WTC11 (cell line): ENCODE data around the gene SRRM5. TPM values are rescaled to one million over a fixed set of nuclear protein-coding genes. Genes with fewer than 3 reads are reported as not detected.

ENCODE experiments used
- ATAC-seq: fragments of 200-7000 bp; cut with Tn5 transposase; 2 replicates; pipeline ENCODE4 v1.10.0; 2021; ENCODE audit warnings: mild to moderate bottlenecking, moderate library complexity
- CTCF ChIA-PET: fragments of 300-600 bp; sonication (Branson Sonifier 250); formaldehyde crosslinking; loops from one replicate; lab custom pipeline; 2021; ENCODE audit warnings: antibody characterized with exemption; lab: Charles Lee
- POLR2A ChIA-PET: fragments of 350-600 bp; sonication (Branson Sonifier 250); formaldehyde crosslinking; loops from one replicate; lab custom pipeline; 2021; ENCODE audit warnings: antibody characterized with exemption; lab: Charles Lee
- DNase-seq: peaks from one replicate; pipeline ENCODE4 v3.0.0; 2021; ENCODE audit warnings: low spot score
- H3K27ac Mint-ChIP-seq: 2 replicates; pipeline ENCODE4 v1.8.0; 2021; ENCODE audit warnings: mixed read lengths
- H3K27me3 Mint-ChIP-seq: 2 replicates; pipeline ENCODE4 v1.8.0; 2021; ENCODE audit warnings: low read depth, mild to moderate bottlenecking, moderate library complexity, mixed read lengths
- H3K36me3 Mint-ChIP-seq: 2 replicates; pipeline ENCODE4 v1.8.0; 2021; ENCODE audit warnings: mixed read lengths
- H3K4me1 Mint-ChIP-seq: 2 replicates; pipeline ENCODE4 v1.8.0; 2022; ENCODE audit warnings: mixed read lengths
- H3K4me3 Mint-ChIP-seq: 2 replicates; pipeline ENCODE4 v1.8.0; 2021; ENCODE audit warnings: mild to moderate bottlenecking, moderate library complexity, mixed read lengths
- H3K9me3 Mint-ChIP-seq: 2 replicates; pipeline ENCODE4 v1.8.0; 2021; ENCODE audit warnings: mixed read lengths
- ATF1 ChIP-seq: sonication (generic); formaldehyde crosslinking; IDR thresholded peaks from 2 replicates; pipeline ENCODE4 v1.8.1; 2023; ENCODE audit warnings: mild to moderate bottlenecking, moderate library complexity, missing genetic modification reagents
- ETV6 ChIP-seq: sonication (generic); formaldehyde crosslinking; IDR thresholded peaks from 2 replicates; pipeline ENCODE4 v1.8.1; 2022; ENCODE audit warnings: mild to moderate bottlenecking, missing genetic modification reagents
- FOXJ3 ChIP-seq: sonication (generic); formaldehyde crosslinking; IDR thresholded peaks from 2 replicates; pipeline ENCODE4 v1.9.0; 2021; ENCODE audit warnings: missing genetic modification reagents, mild to moderate bottlenecking, borderline replicate concordance
- HMGXB4 ChIP-seq: sonication (generic); formaldehyde crosslinking; IDR thresholded peaks from 2 replicates; pipeline ENCODE4 v1.8.1; 2023; ENCODE audit warnings: mild to moderate bottlenecking, moderate library complexity, missing genetic modification reagents
- MAX ChIP-seq: sonication (generic); formaldehyde crosslinking; IDR thresholded peaks from 2 replicates; pipeline ENCODE4 v1.8.0; 2022; ENCODE audit warnings: mild to moderate bottlenecking, missing genetic modification reagents
- MLX ChIP-seq: sonication (generic); formaldehyde crosslinking; IDR thresholded peaks from 2 replicates; pipeline ENCODE4 v1.8.1; 2023; ENCODE audit warnings: mild to moderate bottlenecking, missing genetic modification reagents, moderate library complexity
- NR2C2 ChIP-seq: sonication (generic); formaldehyde crosslinking; IDR thresholded peaks from 2 replicates; pipeline ENCODE4 v1.8.0; 2022; ENCODE audit warnings: mild to moderate bottlenecking, missing genetic modification reagents
- NR3C1 ChIP-seq: sonication (generic); formaldehyde crosslinking; conservative IDR thresholded peaks from 2 replicates; pipeline ENCODE4 v1.8.1; 2023; ENCODE audit warnings: low read depth, mild to moderate bottlenecking, missing genetic modification reagents
- SOX15 ChIP-seq: fragments of 250-450 bp; sonication (Bioruptor Pico); IDR thresholded peaks from 2 replicates; pipeline ENCODE4 v1.9.0; 2021; ENCODE audit warnings: mild to moderate bottlenecking
- TCF7 ChIP-seq: sonication (generic); formaldehyde crosslinking; IDR thresholded peaks from 2 replicates; pipeline ENCODE4 v1.8.0; 2022; ENCODE audit warnings: mild to moderate bottlenecking, low read depth, missing genetic modification reagents, moderate library complexity
- ZBTB43 ChIP-seq: sonication (generic); formaldehyde crosslinking; IDR thresholded peaks from 2 replicates; pipeline ENCODE4 v1.8.1; 2023; ENCODE audit warnings: mild to moderate bottlenecking, missing genetic modification reagents
- ZNF416 ChIP-seq: fragments of 250-450 bp; sonication (Bioruptor Pico); IDR thresholded peaks from 2 replicates; pipeline ENCODE4 v1.9.0; 2021; ENCODE audit warnings: mild to moderate bottlenecking, inconsistent platforms
- ZNF423 ChIP-seq: fragments of 250-450 bp; sonication (Bioruptor Pico); IDR thresholded peaks from 2 replicates; pipeline ENCODE4 v2.1.2; 2022; ENCODE audit warnings: mild to moderate bottlenecking, moderate library complexity
- ZNF532 ChIP-seq: fragments of 250-450 bp; sonication (Bioruptor Pico); IDR thresholded peaks from 2 replicates; pipeline ENCODE4 v1.9.0; 2021; ENCODE audit warnings: mild to moderate bottlenecking, borderline replicate concordance
- total RNA-seq: library from RNA; stranded (reverse); gene quantifications from 3 replicates; pipeline ENCODE4 v1.2.3, GENCODE V29; 2021

The SRRM5 gene
- total RNA-seq, 1 experiment from 2014 or later = 0.42 TPM

GRCh38 chr19:43619262-43620060, 7.6 kb downstream of the SRRM5 start, which contains the start of gene ZNF428 (continued):
- TF ChIP-seq ETV6 (CRISPR knock-in tag) (peak; percentile 94), MLX (CRISPR knock-in tag) (peak; percentile 17; the same call in 1 of the 2 replicates), ZNF416 (CRISPR knock-in tag) (no peak), TCF7 (CRISPR knock-in tag) (no peak), NR2C2 (CRISPR knock-in tag) (no peak), FOXJ3 (no peak), ZNF423 (CRISPR knock-in tag) (no peak; the same call in 1 of the 2 replicates), ZNF532 (CRISPR knock-in tag) (no peak), ATF1 (CRISPR knock-in tag) (peak; percentile 83; the same call in 1 of the 2 replicates), HMGXB4 (peak; percentile 94; the same call in 1 of the 2 replicates), SOX15 (CRISPR knock-in tag) (no peak)

GRCh38 chr19:43620061-43621001, 8.4 kb downstream of the SRRM5 start:
- peaks cover 27% of the 10 kb centered on the region for H3K4me1 Mint-ChIP-seq
- H3K27ac Mint-ChIP-seq = peak overlapping the region; percentile 97
- no peak for DNase-seq
- peaks cover 4% of the 10 kb centered on the region for H3K27me3 Mint-ChIP-seq
- no peaks in the 10 kb centered on the region for H3K36me3 Mint-ChIP-seq
- TF ChIP-seq NR3C1 = no peak
- TF ChIP-seq MAX (CRISPR knock-in tag) = peak; percentile 32; the same call in 1 of the 2 replicates
- TF ChIP-seq ATF1 (CRISPR knock-in tag) = no peak
- TF ChIP-seq ZBTB43 (CRISPR knock-in tag) = no peak
- H3K4me3 Mint-ChIP-seq = peak overlapping the region; percentile 74
- ChIA-PET POLR2A (interaction anchor here (0.6 to 1.0 kb wide), 3 partner anchors 13 to 34 kb away, joined by 3 to 4 read pairs (median 3); partner anchors contain the start of gene ZNF576), CTCF (interaction anchor here (0.6 to 1.6 kb wide), 4 partner anchors 24 to 1219 kb away, joined by 4 to 5 read pairs (median 4); partner anchors contain the start of genes IRGQ and ZNF576)
- no peak for ATAC-seq
- no peaks in the 10 kb centered on the region for H3K9me3 Mint-ChIP-seq
